Stimulated activated CD4-positive, alpha-beta T cell treated with anti-CD3 and anti-CD28 coated beads, Interleukin-15, amount 100 ng/mL, for 1 hour (primary cell): ENCODE data around the gene VAMP1.
"Not testable (repeated sequence)": the region's sequence is repeated elsewhere in the genome, so short reads cannot be mapped to it uniquely, and the experiment has no call there.

Source experiments
- DNase-seq, 2 donors: peaks; one replicate each; pipeline ENCODE4 v3.0.0-alpha.2; 2020; ENCODE audit warnings: low read depth in 1 of 2, low spot score in 1 of 2

VAMP1 gene

GRCh38 chr12:6470375-6471163, at the start of gene VAMP1:
Gene VAMP1, minus strand, starts transcription at chr12:6470677. Its CDS starts 146 bp downstream, at chr12:6470531.
- DNase-seq, result peak; percentile 92 to 93

GRCh38 chr12:6520186-6520585, 49.7 kb upstream of the VAMP1 start:
- DNase-seq, result no peak

- DNase-seq, result no peak
Observed at GRCh38 chr12:6508087-6508486, 37.6 kb upstream of the VAMP1 start.

- DNase-seq, result no peak
Observed at GRCh38 chr12:6507102-6507998, 36.9 kb upstream of the VAMP1 start.

- DNase-seq, result no peak
Observed at GRCh38 chr12:6500466-6500865, 30.0 kb upstream of the VAMP1 start.

- not testable (repeated sequence) for DNase-seq
Observed at GRCh38 chr12:6497291-6497690, 26.8 kb upstream of the VAMP1 start.

GRCh38 chr12:6494968-6495367, 24.5 kb upstream of the VAMP1 start:
- no peak for DNase-seq

GRCh38 chr12:6494258-6494743, 23.8 kb upstream of the VAMP1 start:
- no peak for DNase-seq

- peak; percentile 85 to 90 for DNase-seq
Observed at GRCh38 chr12:6493497-6494257, 23.2 kb upstream of the VAMP1 start, which contains the start of gene NCAPD2. Gene NCAPD2, plus strand, starts transcription at chr12:6494102. Its CDS starts 997 bp downstream, at chr12:6495099.

- peak; percentile 95 to 98 for DNase-seq
Observed at GRCh38 chr12:6492838-6493496, 22.5 kb upstream of the VAMP1 start, which contains the start of gene MRPL51. Gene MRPL51, minus strand, starts transcription at chr12:6493262. Its CDS starts 126 bp downstream, at chr12:6493136.

- not testable (repeated sequence) for DNase-seq
Observed at GRCh38 chr12:6490673-6491072, 20.2 kb upstream of the VAMP1 start.

- DNase-seq, result no peak
Observed at GRCh38 chr12:6489449-6489848, 19.0 kb upstream of the VAMP1 start.

- DNase-seq, result no peak
Observed at GRCh38 chr12:6488240-6488639, 17.8 kb upstream of the VAMP1 start.

- DNase-seq, result no peak
Observed at GRCh38 chr12:6478416-6478815, 7.9 kb upstream of the VAMP1 start.

- not testable (repeated sequence) for DNase-seq
Observed at GRCh38 chr12:6477601-6478377, 7.3 kb upstream of the VAMP1 start.

GRCh38 chr12:6476489-6476888, 6.0 kb upstream of the VAMP1 start:
- DNase-seq, result no peak

- DNase-seq, result not testable (repeated sequence)
Observed at GRCh38 chr12:6475233-6475975, 4.9 kb upstream of the VAMP1 start.

GRCh38 chr12:6472491-6472890, 2.0 kb upstream of the VAMP1 start:
- no peak for DNase-seq

- no peak for DNase-seq
Observed at GRCh38 chr12:6471989-6472360, 1.5 kb upstream of the VAMP1 start.
